Hepatocyte (in vitro differentiated cells): ENCODE measurements around the gene PCA3.

Experiments used
- EZH2 ChIP-seq: fragments of 200-600 bp; sonication (generic); IDR thresholded peaks from 2 replicates; pipeline ENCODE4 v1.6.1; 2016; ENCODE audit warnings: antibody characterized with exemption, mild to moderate bottlenecking, borderline replicate concordance
- TF ChIP-seq, protein P1 (sequence below): fragments of 200-600 bp; sonication (generic); IDR thresholded peaks from 2 replicates; pipeline ENCODE4 v1.5.1; 2016; ENCODE audit warnings: antibody characterized with exemption, mild to moderate bottlenecking; ENCODE audit not compliant: poor library complexity

DNA sequence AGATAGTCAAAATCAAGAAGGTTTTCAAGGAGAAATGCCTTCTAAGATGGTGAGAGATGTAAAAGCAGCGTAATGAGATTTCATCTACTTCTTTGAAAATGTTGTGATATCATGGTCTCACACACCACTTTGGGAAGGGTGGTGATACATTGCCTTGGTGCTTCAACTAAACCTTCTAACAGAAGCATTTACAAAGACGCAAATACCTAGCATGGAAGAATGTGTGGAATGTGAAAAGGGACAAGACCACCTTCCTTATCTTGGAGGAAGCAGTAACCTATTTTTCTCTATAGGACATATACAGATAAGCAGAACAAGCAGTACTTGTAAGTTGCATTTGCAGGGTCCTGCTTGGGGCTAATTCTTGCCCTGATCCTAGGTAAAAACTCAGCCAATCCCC, 38.8 kb downstream of the PCA3 start:
- no peak for TF ChIP-seq EZH2
- TF ChIP-seq, protein P1, sequence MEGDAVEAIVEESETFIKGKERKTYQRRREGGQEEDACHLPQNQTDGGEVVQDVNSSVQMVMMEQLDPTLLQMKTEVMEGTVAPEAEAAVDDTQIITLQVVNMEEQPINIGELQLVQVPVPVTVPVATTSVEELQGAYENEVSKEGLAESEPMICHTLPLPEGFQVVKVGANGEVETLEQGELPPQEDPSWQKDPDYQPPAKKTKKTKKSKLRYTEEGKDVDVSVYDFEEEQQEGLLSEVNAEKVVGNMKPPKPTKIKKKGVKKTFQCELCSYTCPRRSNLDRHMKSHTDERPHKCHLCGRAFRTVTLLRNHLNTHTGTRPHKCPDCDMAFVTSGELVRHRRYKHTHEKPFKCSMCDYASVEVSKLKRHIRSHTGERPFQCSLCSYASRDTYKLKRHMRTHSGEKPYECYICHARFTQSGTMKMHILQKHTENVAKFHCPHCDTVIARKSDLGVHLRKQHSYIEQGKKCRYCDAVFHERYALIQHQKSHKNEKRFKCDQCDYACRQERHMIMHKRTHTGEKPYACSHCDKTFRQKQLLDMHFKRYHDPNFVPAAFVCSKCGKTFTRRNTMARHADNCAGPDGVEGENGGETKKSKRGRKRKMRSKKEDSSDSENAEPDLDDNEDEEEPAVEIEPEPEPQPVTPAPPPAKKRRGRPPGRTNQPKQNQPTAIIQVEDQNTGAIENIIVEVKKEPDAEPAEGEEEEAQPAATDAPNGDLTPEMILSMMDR = no peak
